H9 (cell line): ENCODE measurements around the gene SNX4. TPM values are rescaled to one million over a fixed set of nuclear protein-coding genes. Genes with fewer than 3 reads are reported as not detected.

Experiments
- DNase-seq: peaks from one replicate; pipeline ENCODE4 v3.0.0-alpha.2; 2017
- H2AFZ ChIP-seq: one replicate; pipeline ENCODE4 v1.6.1; 2013; ENCODE audit warnings: mild to moderate bottlenecking, low read length, control low read depth, moderate library complexity
- H2AK5ac ChIP-seq: 2 replicates; pipeline ENCODE4 v1.6.1; 2013; ENCODE audit warnings: low read length, control low read depth, mixed read lengths; ENCODE audit not compliant: insufficient read length
- H2BK120ac ChIP-seq: one replicate; pipeline ENCODE4 v1.6.1; 2013; ENCODE audit warnings: low read depth, mild to moderate bottlenecking, low read length, control low read depth, inconsistent platforms; ENCODE audit not compliant: poor library complexity, severe bottlenecking
- H2BK12ac ChIP-seq: 2 replicates; pipeline ENCODE4 v1.6.1; 2013; ENCODE audit warnings: low read length, control low read depth, mixed read lengths, low read depth; ENCODE audit not compliant: insufficient read length
- H2BK15ac ChIP-seq: 2 replicates; pipeline ENCODE4 v1.6.1; 2013; ENCODE audit warnings: low read depth, low read length, control low read depth
- H2BK20ac ChIP-seq: one replicate; pipeline ENCODE4 v1.6.1; 2013; ENCODE audit warnings: low read depth, mild to moderate bottlenecking, low read length, control low read depth, inconsistent platforms; ENCODE audit not compliant: poor library complexity, severe bottlenecking
- H2BK5ac ChIP-seq: 2 replicates; pipeline ENCODE4 v1.6.1; 2013; ENCODE audit warnings: low read length, control low read depth, mixed read lengths; ENCODE audit not compliant: insufficient read length
- H3K14ac ChIP-seq: 2 replicates; pipeline ENCODE4 v1.6.1; 2013; ENCODE audit warnings: low read length, control low read depth; ENCODE audit not compliant: insufficient read depth
- H3K18ac ChIP-seq: 2 replicates; pipeline ENCODE4 v1.6.1; 2013; ENCODE audit warnings: low read depth, mild to moderate bottlenecking, mixed read lengths, low read length, control low read depth; ENCODE audit not compliant: insufficient read length
- H3K23ac ChIP-seq: 2 replicates; pipeline ENCODE4 v1.6.1; 2013; ENCODE audit warnings: low read length, control low read depth, mixed read lengths, low read depth; ENCODE audit not compliant: insufficient read length
- H3K23me2 ChIP-seq: 2 replicates; pipeline ENCODE4 v1.6.1; 2013; ENCODE audit warnings: low read depth, mild to moderate bottlenecking, mixed read lengths, low read length, control low read depth; ENCODE audit not compliant: insufficient read length, poor library complexity, severe bottlenecking
- H3K27ac ChIP-seq: 2 replicates; pipeline ENCODE4 v1.5.1; 2013; ENCODE audit warnings: low read length, control low read depth, mixed read lengths, low read depth; ENCODE audit not compliant: insufficient read length
- H3K27me3 ChIP-seq: 2 replicates; pipeline ENCODE4 v1.6.1; 2013; ENCODE audit warnings: low read length, control low read depth, inconsistent platforms; ENCODE audit not compliant: insufficient read depth
- H3K4ac ChIP-seq: 2 replicates; pipeline ENCODE4 v1.6.1; 2013; ENCODE audit warnings: low read depth, mild to moderate bottlenecking, control low read depth, inconsistent platforms, low read length, moderate library complexity
- H3K4me1 ChIP-seq: 2 replicates; pipeline ENCODE4 v1.6.1; 2013; ENCODE audit warnings: low read length, control low read depth, inconsistent platforms; ENCODE audit not compliant: insufficient read depth
- H3K4me2 ChIP-seq: 2 replicates; pipeline ENCODE4 v1.6.1; 2013; ENCODE audit warnings: low read length, control low read depth, mixed read lengths; ENCODE audit not compliant: insufficient read length, insufficient read depth
- H3K56ac ChIP-seq: 2 replicates; pipeline ENCODE4 v1.6.1; 2013; ENCODE audit warnings: low read depth, mild to moderate bottlenecking, mixed read lengths, low read length, control low read depth; ENCODE audit not compliant: insufficient read length
- H3K79me1 ChIP-seq: 2 replicates; pipeline ENCODE4 v1.6.1; 2013; ENCODE audit warnings: low read depth, mild to moderate bottlenecking, moderate library complexity, low read length, control low read depth, inconsistent platforms; ENCODE audit not compliant: insufficient read depth, poor library complexity, severe bottlenecking
- H3K79me2 ChIP-seq: 2 replicates; pipeline ENCODE4 v1.6.1; 2013; ENCODE audit warnings: low read length, control low read depth, inconsistent platforms; ENCODE audit not compliant: insufficient read depth
- H3K9ac ChIP-seq: 2 replicates; pipeline ENCODE4 v1.6.1; 2013; ENCODE audit warnings: low read length, control low read depth, mixed read lengths; ENCODE audit not compliant: insufficient read length; ENCODE audit errors: extremely low read depth
- H3K9me3 ChIP-seq: one replicate; pipeline ENCODE4 v1.6.1; 2013; ENCODE audit warnings: low read depth, low read length, inconsistent platforms; ENCODE audit not compliant: control insufficient read depth
- H3T11ph ChIP-seq: one replicate; pipeline ENCODE4 v1.6.1; 2013; ENCODE audit warnings: mild to moderate bottlenecking, low read length, control low read depth, inconsistent platforms
- H4K20me1 ChIP-seq: one replicate; pipeline ENCODE4 v1.6.1; 2013; ENCODE audit not compliant: control insufficient read depth, insufficient read length, insufficient read depth
- H4K5ac ChIP-seq: 2 replicates; pipeline ENCODE4 v1.6.1; 2013; ENCODE audit warnings: low read depth, mild to moderate bottlenecking, mixed read lengths, low read length, control low read depth; ENCODE audit not compliant: insufficient read length
- H4K8ac ChIP-seq: replicated peaks from 2 replicates; pipeline ENCODE4 v1.6.1; 2013; ENCODE audit warnings: low read length, control low read depth, mixed read lengths, low read depth; ENCODE audit not compliant: insufficient read length
- H4K91ac ChIP-seq: 2 replicates; pipeline ENCODE4 v1.6.1; 2013; ENCODE audit warnings: low read depth, mild to moderate bottlenecking, moderate library complexity, mixed read lengths, low read length, control low read depth; ENCODE audit not compliant: insufficient read length
- H3K27ac Mint-ChIP-seq, 3 experiments: 2 replicates in 2 of 3; 3 replicates in 1 of 3; pipeline ENCODE4 v1.8.0; 2020 to 2021; ENCODE audit warnings: mixed read lengths in 3 of 3, mild to moderate bottlenecking in 1 of 3, moderate library complexity in 1 of 3
- H3K27me3 Mint-ChIP-seq: 2 replicates; pipeline ENCODE4 v1.8.0; 2021; ENCODE audit warnings: low read depth, mild to moderate bottlenecking, moderate library complexity, mixed read lengths
- H3K36me3 Mint-ChIP-seq, 3 experiments: 2 replicates in 2 of 3; 3 replicates in 1 of 3; pipeline ENCODE4 v1.8.0; 2020 to 2021; ENCODE audit warnings: low read depth in 3 of 3, mixed read lengths in 3 of 3; ENCODE audit not compliant: insufficient read depth in 1 of 3
- H3K4me1 Mint-ChIP-seq, 2 experiments: 2 replicates each; pipeline ENCODE4 v1.8.0; 2020; ENCODE audit warnings: mixed read lengths in 2 of 2
- H3K4me3 Mint-ChIP-seq, 2 experiments: 2 replicates in 1 of 2; 3 replicates in 1 of 2; pipeline ENCODE4 v1.8.0; 2020 to 2021; ENCODE audit warnings: mild to moderate bottlenecking in 2 of 2, mixed read lengths in 2 of 2, moderate library complexity in 1 of 2
- H3K9me3 Mint-ChIP-seq, 2 experiments: 2 replicates in 1 of 2; 3 replicates in 1 of 2; pipeline ENCODE4 v1.8.0; 2020; ENCODE audit warnings: mild to moderate bottlenecking in 2 of 2, mixed read lengths in 2 of 2, moderate library complexity in 1 of 2
- CTCF ChIP-seq: fragments of 200-600 bp; sonication (generic); conservative IDR thresholded peaks from 3 replicates; pipeline ENCODE4 v1.8.0; 2021; ENCODE audit warnings: antibody characterized with exemption, mild to moderate bottlenecking
- WGBS: extraction: QIAGEN DNeasy Blood & Tissue Kit; methylation state at CpG from one replicate; pipeline ENCODE4 v1.1.7; 2013; ENCODE audit warnings: missing lambda C conversion rate, low lambda C conversion rate, mixed read lengths; ENCODE audit not compliant: insufficient read length; ENCODE audit errors: extremely low coverage; 5-methylcytosine and 5-hydroxymethylcytosine counted together
- total RNA-seq: library from RNA; stranded (reverse); gene quantifications from 2 replicates; pipeline ENCODE4 v1.2.1, GENCODE V29; 2021

The SNX4 gene
- total RNA-seq, 1 experiment from 2014 or later: 29.5 TPM

GRCh38 chr3:125460233-125460632 lies 59.8 kb downstream of the SNX4 start:
- H4K91ac ChIP-seq: no peak overlapping the region
- no peaks in the 10 kb centered on the region for H3K79me1 ChIP-seq
- no peak overlapping the region for H2BK12ac ChIP-seq
- H3K4me2 ChIP-seq: no peak overlapping the region
- no peak overlapping the region for H2BK15ac ChIP-seq
- Mint-ChIP-seq H3K4me1 (no peaks in the 10 kb centered on the region), H3K4me3 (no peak overlapping the region), H3K9me3 (no peaks in the 10 kb centered on the region), H3K27me3 (no peaks in the 10 kb centered on the region), H3K36me3 (peaks cover 4 to 52% (median 37%) of the 10 kb centered on the region in 3 experiments), H3K27ac (no peak overlapping the region)
- H3K4me1 ChIP-seq: no peaks in the 10 kb centered on the region
- no peak overlapping the region for H3K23ac ChIP-seq
- no peak for TF ChIP-seq CTCF
- H2AK5ac ChIP-seq: no peak overlapping the region
- no peak overlapping the region for H2AFZ ChIP-seq
- no peak overlapping the region for H4K5ac ChIP-seq
- H3K14ac ChIP-seq: no peak overlapping the region
- H2BK20ac ChIP-seq: no peak overlapping the region
- no peak overlapping the region for H3K4ac ChIP-seq
- no peaks in the 10 kb centered on the region for H3K79me2 ChIP-seq
- no peaks in the 10 kb centered on the region for H3K9me3 ChIP-seq
- no peak for DNase-seq
- no peaks in the 10 kb centered on the region for H3K23me2 ChIP-seq
- no peak overlapping the region for H3K56ac ChIP-seq
- no peak overlapping the region for H4K8ac ChIP-seq
- H3T11ph ChIP-seq: no peak overlapping the region
- H3K9ac ChIP-seq: no peak overlapping the region
- no peaks in the 10 kb centered on the region for H3K27me3 ChIP-seq
- no peak overlapping the region for H3K27ac ChIP-seq
- WGBS: no CpG with 5 or more reads among the region's 3 CpGs
- H2BK120ac ChIP-seq: no peak overlapping the region
- H2BK5ac ChIP-seq: no peak overlapping the region
- no peaks in the 10 kb centered on the region for H4K20me1 ChIP-seq
- H3K18ac ChIP-seq: no peak overlapping the region
